Measurements from ENCODE around the gene L3HYPDH. TPM values are rescaled to one million over a fixed set of nuclear protein-coding genes. Genes with fewer than 3 reads are reported as not detected.

Gene L3HYPDH
- total and polyA plus RNA-seq, 2 donors (not counting 3 experiments of a cell fraction or from before 2014, with no cell fraction given), result 26.2 to 30.2 TPM

DNA sequence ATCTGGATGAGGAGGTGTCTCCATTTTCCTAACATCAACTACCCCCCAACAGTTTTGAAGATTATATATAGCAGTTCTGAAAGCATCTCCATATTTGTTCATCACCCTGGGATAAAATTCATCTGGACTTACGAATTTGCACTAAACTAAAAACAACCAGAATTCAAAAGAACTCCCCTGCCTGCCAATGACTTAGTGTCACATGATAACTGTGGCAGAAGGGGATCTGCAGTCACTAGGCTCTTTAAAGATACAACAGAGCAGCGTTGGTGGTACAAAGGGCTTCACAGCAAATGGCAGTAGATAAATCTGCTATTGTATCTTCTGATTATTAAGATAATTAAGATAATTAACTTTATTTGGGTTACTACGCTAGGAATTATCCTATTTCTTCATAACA lies 49.1 kb downstream of the L3HYPDH start:
- no peaks in the 10 kb centered on the region for H3K79me2 ChIP-seq (ENCODE audit: control insufficient read depth, insufficient read depth, low read length)
- FAIRE-seq, result no peak
- intact Hi-C loops (cut with micrococcal nuclease), result no loop called here
- H3K36me3 ChIP-seq (ENCODE audit: control insufficient read depth in 2 of 2, extremely low read depth in 1 of 2, insufficient read depth in 2 of 2, low read length in 2 of 2), result no peaks in the 10 kb centered on the region
- no peak for TF ChIP-seq MYC (IDR thresholded peaks at IDR 0.05; ENCODE audit: low read depth, low read length)
- TF ChIP-seq, protein P1, sequence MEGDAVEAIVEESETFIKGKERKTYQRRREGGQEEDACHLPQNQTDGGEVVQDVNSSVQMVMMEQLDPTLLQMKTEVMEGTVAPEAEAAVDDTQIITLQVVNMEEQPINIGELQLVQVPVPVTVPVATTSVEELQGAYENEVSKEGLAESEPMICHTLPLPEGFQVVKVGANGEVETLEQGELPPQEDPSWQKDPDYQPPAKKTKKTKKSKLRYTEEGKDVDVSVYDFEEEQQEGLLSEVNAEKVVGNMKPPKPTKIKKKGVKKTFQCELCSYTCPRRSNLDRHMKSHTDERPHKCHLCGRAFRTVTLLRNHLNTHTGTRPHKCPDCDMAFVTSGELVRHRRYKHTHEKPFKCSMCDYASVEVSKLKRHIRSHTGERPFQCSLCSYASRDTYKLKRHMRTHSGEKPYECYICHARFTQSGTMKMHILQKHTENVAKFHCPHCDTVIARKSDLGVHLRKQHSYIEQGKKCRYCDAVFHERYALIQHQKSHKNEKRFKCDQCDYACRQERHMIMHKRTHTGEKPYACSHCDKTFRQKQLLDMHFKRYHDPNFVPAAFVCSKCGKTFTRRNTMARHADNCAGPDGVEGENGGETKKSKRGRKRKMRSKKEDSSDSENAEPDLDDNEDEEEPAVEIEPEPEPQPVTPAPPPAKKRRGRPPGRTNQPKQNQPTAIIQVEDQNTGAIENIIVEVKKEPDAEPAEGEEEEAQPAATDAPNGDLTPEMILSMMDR (IDR thresholded peaks at IDR 0.05; ENCODE audit: extremely low read depth in 1 of 2, insufficient read depth in 1 of 2, low read depth in 1 of 2, low read length in 2 of 2), result no peak
- no peak for TF ChIP-seq POLR2AphosphoS5 (IDR thresholded peaks at IDR 0.05; ENCODE audit: insufficient read depth, low read depth, low read length)
- TF ChIP-seq EZH2 (IDR thresholded peaks at IDR 0.05; ENCODE audit: borderline replicate concordance, low read depth, low read length, severe bottlenecking), result no peak
- TF ChIP-seq GATA2 (IDR thresholded peaks at IDR 0.05; ENCODE audit: insufficient read depth, insufficient read length, low read depth, low read length), result no peak
- TF ChIP-seq FOS (IDR thresholded peaks at IDR 0.05; ENCODE audit: borderline replicate concordance, insufficient read depth, low read length), result no peak
- TF ChIP-seq MAX (IDR thresholded peaks at IDR 0.05; ENCODE audit: insufficient read depth, insufficient read length), result no peak
- TF ChIP-seq POLR2A (IDR thresholded peaks at IDR 0.05; ENCODE audit: low read depth, low read length), result no peak
- TF ChIP-seq JUN (IDR thresholded peaks at IDR 0.05; ENCODE audit: borderline replicate concordance, insufficient read depth, insufficient read length, low read depth), result no peak
- ChIA-PET CTCF (interaction anchor here (1.5 to 1.9 kb wide), 2 partner anchors 9 to 29 kb away, joined by 3 to 5 read pairs; no protein-coding TSS in a partner anchor), POLR2A (no interaction called here)
- no peak overlapping the region for H3K27ac ChIP-seq (ENCODE audit: insufficient read depth, low read depth, low read length)
- H4K20me1 ChIP-seq (replicated peaks; ENCODE audit: control insufficient read depth, extremely low read depth, insufficient read depth, low read length), result no peaks in the 10 kb centered on the region
- H3K4me3 ChIP-seq (replicated peaks in 1 of 3; ENCODE audit: insufficient read depth in 1 of 3, low read depth in 1 of 3, low read length in 3 of 3), result no peak overlapping the region
- dilution Hi-C loops (cut with MboI; ENCODE audit: extremely low pct_ligation_motif_present, low sequenced_read_pairs), result no loop called here
- no peak overlapping the region for H2AFZ ChIP-seq (ENCODE audit: low read depth, low read length)
- H3K27me3 ChIP-seq (ENCODE audit: control insufficient read depth in 2 of 2, insufficient read depth in 2 of 2, low read length in 2 of 2), result no peaks in the 10 kb centered on the region
- no peak for DNase-seq (ENCODE audit: low read depth, low spot score)
- H3K9me1 ChIP-seq (replicated peaks; ENCODE audit: control insufficient read depth, extremely low read depth, insufficient read depth, low read length), result no peaks in the 10 kb centered on the region
- H3K4me1 ChIP-seq (ENCODE audit: control insufficient read depth, extremely low read depth, insufficient read depth, low read length), result peaks cover 29% of the 10 kb centered on the region
- no peak overlapping the region for H3K4me2 ChIP-seq (ENCODE audit: insufficient read depth, low read length)
- BruUV-seq (replicated peaks), result no TSS peak
- no peaks in the 10 kb centered on the region for H3K9me3 ChIP-seq (replicated peaks; ENCODE audit: control insufficient read depth, insufficient read depth, low read length)
- no peak overlapping the region for H3K9ac ChIP-seq (replicated peaks; ENCODE audit: extremely low read depth, insufficient read depth, low read length)

Data from endothelial cell of umbilical vein (primary cell).